Hepatic stellate cell (primary cell): ENCODE results near the gene SPATA31E1.
"Not testable (repeated sequence)": the region's sequence is repeated elsewhere in the genome, so short reads cannot be mapped to it uniquely, and the experiment has no call there.

Source experiments
- DNase-seq: peaks from one replicate; pipeline ENCODE4 v3.0.0; 2011; ENCODE audit warnings: low spot score

SPATA31E1 gene

DNA sequence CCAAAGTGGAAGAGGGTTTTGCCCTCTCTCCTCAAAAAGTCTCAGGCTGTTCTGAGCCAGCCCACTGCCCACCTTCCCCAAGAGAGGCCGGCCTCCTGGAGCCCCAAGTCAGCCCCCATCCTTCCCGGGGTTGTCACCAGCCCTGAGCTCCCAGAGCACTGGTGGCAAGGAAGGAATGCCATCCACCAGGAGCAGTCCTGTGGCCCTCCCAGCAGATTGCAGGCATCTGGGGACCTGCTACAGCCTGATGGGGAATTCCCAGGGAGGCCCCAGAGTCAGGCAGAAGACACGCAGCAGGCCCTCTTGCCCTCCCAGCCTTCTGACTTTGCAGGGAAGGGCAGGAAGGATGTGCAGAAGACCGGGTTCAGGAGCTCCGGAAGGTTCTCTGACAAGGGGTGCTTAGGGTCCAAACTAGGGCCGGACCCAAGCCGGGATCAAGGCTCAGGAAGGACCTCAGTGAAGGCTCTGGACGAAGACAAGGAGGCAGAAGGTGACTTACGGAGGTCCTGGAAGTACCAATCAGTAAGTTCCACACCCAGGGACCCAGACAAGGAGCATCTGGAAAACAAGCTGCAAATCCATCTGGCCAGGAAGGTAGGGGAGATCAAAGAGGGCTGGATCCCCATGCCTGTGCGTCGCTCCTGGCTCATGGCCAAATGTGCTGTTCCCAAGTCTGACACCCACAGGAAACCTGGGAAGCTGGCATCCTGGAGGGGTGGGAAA is 3.7 kb downstream of the SPATA31E1 start:
- DNase-seq, result no peak

DNA sequence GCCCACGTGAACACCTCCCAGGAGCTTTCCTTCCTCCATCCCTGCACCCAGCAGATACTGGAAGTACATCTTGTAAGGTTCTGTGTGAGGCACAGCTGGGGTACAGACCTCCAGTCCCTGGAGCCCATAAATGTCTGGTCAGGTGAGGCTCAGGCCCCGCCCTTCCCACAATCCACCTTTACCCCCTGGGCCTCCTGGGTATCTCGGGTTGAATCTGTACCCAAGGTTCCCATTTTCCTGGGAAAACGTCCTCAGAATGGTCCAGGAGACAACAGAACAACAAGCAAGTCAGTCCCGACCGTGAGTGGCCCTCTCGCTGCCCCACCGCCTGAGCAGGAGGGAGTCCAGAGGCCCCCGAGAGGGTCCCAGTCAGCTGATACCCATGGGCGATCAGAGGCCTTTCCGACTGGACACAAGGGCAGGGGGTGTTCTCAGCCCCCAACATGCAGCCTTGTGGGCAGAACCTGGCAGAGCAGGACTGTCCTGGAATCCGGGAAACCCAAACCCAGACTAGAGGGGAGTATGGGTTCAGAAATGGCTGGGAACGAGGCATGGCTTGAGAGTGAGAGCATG is 4.3 kb downstream of the SPATA31E1 start:
- no peak for DNase-seq

DNA sequence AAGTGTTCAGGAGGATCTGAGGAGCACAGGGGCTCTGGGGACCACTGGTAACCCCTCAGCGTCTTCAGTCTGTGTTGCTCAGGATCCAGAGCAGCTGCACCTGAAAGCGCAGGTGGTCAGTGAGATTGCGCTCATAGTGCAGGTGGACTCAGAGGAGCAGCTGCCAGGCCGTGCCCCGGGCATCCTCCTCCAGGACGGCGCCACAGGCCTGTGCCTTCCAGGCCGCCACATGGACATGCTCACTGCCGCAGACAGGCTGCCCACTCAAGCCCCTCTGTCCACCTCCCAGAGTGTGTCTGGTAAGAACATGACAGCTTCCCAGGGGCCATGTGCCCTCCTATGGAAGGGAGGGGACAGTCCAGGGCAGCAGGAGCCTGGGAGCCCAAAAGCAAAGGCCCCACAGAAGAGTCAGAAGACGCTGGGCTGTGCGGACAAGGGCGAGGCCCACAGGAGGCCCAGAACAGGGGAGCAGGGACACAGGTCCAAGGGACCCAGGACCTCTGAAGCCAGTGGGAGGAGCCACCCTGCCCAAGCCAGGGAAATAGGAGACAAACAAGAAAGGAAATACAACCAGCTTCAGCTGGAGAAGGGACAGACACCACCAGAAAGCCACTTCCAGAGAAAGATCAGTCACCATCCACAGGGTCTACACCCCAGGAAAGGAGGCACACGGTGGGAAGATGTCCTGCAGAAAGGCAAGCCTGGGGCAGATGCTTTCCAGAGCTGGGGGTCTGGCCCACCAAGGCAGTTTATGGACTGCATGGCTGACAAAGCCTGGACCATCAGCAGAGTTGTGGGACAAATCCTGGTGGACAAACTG is 5.2 kb downstream of the SPATA31E1 start:
- DNase-seq, result no peak

DNA sequence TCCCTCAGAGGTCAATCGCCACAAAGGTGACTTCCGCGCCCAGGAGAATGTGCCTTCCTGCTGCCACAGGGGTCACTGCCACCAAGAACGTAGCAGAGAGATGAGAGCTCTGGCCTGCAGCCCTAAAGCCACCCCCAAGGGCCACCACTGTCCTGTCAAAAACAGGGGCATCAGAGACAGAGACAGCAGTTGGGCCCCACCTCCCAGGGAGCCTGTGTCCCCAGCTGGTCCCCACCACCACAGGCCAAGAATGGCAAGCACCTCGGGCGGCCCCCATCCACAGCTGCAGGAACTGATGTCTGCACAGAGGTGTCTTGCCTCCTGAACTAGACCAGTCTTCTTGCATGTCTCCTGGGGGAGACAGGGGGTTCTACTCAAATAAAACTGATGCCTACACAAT is 5.8 kb downstream of the SPATA31E1 start:
- DNase-seq, result no peak

DNA sequence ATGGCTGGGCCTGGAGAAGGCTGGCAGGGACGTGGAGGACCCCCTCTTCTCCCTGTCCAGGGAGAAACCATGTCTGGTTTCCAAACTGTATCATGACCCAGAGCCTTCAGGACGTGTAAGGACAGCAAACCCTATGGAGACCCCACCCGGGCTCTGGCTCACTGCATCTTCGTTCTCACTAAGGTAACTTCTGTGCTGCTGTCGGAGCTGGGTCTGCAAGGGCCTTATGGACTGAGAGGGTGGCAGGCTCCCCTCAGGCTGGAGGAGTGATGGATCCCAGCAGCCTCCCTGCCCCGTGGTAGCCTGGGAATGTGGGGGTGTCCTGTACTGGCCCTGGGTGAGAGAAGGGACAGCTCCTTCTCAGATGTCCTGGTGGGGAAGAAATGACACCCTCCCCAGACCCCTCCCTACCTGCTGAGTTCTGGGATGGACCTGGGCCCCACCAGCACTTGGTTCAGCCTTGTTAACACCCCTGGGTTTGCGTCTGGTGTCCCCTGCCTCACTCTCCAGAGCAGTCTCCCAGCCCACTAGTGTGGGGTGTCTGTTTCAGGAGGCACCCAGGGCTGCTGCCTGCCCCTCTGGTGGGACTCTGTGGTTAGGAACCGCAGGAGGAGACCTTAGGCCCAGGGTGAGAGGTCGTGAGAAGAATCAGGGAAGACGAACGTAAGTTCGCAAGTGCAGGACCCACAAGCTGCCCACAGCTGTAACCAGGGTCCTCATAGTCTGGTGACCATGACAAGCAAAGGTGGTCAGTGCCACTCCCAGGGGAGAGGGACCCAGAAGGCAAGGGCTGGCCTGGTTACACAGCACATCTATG is 6.6 kb downstream of the SPATA31E1 start:
- DNase-seq, result no peak

DNA sequence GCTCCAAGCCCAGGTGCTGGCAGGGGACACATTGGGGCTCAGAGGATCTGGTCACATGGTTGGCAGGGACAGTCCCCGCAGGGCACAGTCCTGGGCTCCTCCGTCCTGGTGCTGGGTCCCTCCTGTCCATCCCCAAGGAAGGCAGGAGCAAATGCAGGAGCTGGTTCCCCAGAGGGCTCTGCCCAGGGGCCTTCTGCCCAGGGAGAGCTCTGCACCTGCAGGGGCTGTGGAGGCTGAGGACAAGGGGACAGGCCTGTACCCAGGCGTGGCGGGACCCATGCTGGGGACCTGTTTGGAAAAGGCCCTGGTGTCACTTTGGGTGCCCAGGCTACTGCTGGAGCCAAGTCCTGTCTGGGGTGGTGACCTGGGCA is 7.2 kb downstream of the SPATA31E1 start:
- no peak for DNase-seq

DNA sequence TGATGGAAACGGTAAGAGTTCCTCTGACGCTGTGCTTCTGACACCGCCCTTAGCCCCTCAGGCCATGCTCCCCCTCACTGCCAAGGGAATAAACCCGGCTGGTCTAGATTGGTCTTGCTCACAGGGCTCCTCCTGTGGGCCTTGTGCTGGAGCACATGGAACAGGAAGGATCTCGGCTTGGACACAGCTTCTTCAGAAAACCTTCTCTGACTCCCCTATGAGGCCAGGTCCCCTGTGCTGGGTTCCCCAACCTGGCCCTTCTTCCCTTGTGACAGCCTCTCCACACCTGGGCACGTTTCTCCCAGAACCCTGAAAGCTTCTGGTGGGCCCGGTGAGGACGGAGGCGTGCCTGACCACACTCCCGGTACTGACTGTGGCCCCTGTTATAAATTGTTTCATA is 8.2 kb downstream of the SPATA31E1 start:
- no peak for DNase-seq

DNA sequence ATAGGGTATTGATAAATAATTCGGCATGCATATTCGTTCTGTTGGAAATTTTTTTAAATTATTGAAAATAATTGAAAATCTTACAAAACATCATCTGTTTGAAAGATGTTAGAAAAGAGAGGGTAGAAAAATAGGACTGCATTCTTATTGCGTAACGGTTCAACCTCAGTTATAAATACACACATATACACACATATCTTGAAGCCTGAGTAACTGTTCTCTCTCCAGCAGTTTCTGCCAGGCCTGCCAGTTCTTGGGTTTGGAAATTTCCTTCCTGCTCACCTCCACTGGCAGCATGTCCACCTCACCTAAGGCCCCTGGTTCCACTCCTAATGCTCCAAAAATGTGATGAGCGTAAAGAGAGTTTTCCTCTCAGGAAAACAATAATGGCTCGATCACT is 9.1 kb downstream of the SPATA31E1 start:
- DNase-seq, result no peak

DNA sequence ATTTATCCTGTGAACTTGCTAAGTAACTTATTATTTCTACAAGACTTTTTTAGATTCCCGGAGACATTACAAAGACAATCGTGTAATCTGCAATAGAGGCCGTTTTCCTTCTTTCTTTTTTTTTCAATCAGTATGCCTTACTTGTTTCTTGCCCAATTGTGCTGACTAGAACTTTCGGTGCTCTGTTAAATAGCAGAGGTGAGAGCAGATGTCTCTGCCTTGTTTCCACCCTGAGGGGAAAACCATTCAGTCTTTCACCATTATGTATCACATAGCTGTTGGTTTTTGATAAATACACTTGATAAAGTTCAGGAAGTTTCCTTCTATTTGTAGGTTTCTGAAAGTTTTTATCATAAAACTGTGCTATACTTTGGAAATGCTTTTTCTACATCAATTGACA is 10.3 kb downstream of the SPATA31E1 start:
- DNase-seq, result no peak

DNA sequence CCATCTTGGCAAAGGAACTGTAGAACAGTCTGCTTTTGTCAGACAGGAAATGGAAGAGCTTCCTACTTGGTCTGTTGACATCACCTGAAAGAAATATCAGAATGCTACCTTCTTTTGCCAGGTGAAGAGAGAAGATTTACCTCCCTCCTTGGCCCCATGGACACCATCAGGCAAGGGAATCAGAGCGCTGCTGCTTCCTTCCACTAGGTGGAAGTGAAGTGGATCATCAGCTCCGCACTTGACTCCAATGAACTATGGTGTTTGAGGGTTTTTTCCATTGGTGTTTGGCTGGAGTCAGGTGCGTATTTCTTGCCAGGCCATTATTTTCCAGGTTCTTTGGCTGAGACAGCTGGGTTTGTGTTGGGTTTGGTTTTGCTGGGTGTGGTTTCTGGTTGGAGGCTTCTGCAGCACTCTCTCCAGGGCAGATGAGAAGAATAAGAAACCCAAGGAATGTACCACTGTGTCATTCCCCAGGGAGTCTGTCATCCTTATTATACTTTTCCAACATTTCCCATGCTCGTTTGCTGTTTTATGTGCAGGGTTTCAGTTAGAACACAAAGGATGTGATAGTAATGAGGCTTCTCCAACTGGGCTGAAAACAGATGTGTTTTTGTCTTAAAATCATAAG is 12.4 kb downstream of the SPATA31E1 start:
- no peak for DNase-seq

DNA sequence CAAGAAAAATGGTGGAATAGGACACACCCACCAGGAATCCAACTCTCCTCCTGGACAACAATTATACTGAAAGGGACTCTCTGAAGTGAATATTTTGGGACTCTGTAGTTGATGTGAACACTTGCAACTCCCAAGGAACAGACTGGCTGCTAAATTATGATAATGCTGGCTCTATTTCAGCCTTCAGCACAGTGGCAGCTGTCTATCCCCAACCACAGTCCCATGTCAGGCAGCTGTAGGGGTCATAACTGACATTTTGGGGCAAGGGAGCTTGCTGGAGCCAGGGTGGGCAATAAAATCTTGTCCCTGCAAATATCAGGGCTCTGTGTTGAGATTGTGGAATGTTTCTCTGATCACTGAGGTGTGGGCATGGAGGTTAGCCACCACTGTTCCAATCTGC is 14.2 kb downstream of the SPATA31E1 start:
- no peak for DNase-seq

DNA sequence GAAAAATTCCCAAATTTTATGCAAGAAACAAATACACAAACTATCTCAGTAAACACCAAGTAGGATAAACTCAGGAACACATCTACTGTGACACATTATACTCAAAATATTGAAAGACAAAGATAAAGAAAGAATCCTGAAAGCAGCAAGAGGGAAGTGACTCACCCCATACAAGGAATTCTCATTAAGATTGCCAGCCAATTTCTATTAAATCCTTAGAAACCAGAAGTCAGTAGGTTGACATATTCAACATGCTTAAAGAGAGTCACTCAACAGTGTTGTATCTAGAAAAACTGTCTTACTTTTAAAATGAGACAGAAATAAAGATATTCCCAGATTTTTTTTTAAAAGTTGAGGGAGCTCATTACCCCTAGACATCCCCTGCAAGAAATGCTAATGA is 15.5 kb downstream of the SPATA31E1 start:
- no peak for DNase-seq

DNA sequence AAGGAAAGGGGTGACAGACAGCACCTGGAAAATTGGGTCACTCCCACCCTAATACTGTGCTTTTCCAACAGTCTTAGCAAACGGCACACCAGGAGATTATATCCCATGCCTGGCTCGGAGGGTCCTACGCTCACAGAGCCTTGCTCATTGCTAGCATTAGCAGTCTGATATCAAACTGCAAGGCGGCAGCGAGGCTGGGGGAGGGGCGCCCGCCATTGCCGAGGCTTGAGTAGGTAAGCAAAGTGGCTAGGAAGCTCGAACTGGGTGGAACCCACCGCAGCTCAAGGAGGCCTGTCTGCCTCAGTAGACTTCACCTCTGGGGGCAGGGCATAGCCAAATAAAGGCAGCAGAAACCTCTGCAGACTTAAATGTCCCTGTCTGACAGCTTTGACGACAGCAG is 19.7 kb downstream of the SPATA31E1 start:
- DNase-seq, result not testable (repeated sequence)

DNA sequence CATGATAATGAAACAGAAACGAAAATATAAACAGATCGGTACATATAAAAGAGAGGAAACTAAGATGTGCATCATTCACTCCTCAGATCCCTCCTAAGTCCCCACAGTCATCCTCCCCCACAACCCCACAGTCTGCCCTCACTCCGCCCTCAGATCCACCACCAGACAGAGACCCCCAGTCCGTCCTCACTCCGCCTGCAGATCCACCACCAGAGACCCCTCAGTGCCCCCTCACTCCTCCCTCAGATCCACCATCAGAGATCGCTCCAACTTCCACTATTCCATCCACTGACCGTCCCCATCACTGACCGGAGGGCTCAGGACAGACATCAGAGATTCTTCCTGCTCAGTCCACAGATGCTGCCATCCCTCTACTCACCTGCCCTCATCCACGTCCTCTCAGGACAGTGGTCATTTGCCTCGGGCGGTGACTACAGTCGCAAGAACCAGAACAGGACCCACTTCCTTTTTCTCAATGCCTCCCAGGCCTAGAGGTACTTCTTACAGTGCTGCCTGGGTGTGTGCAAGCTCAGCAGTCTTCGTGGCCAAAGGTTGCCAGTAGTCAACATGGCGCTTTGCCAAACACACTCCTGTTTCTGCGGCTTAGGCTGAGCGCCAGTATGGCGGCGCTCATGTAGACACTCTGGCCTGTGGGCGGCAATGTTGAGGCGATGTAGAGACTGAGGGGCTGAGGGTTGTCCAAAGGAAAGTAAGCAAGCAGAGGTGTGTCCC is 26.8 kb downstream of the SPATA31E1 start:
- no peak for DNase-seq

DNA sequence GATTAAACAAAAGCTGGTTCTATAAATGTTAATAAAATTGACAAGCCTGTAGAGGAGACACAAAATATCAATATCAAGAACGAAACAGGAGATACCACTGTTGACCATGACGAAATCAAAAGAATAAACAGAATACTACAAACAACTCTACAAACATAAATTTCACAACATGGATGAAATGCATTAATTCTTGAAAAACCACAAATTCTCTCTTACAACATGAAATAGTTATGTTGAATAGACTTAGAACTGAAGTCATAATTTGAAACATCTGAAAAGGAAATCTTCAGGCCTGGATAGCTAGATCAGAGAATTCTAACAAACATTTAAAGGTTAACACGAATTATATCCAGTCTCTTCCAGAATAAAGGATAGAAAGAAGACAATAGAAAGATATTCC is 28.1 kb downstream of the SPATA31E1 start:
- DNase-seq, result no peak

DNA sequence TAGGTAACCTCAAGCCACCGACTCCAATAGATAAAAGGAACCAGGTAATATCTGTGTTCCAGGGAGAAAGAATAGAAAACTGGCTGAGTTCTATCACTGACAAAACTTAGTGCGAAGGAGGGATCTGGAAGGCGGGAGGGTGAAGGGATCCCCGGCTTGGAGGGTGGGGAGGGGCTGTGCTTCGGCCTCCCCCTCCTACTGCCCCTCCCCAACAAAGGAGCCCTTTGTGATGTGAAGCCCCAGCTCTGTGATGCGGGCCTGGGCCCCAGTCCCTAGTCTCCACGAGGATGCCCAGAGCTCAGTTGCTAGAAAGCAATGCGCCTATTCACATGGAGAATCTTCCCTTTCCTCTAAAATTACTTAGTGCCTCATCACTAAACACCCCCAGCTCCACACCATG is 35.0 kb downstream of the SPATA31E1 start, which contains the start of gene SPATA31C1:
SPATA31C1 (plus strand) TSS at position 301 of the 400 bp plus-strand sequence.
- not testable (repeated sequence) for DNase-seq

DNA sequence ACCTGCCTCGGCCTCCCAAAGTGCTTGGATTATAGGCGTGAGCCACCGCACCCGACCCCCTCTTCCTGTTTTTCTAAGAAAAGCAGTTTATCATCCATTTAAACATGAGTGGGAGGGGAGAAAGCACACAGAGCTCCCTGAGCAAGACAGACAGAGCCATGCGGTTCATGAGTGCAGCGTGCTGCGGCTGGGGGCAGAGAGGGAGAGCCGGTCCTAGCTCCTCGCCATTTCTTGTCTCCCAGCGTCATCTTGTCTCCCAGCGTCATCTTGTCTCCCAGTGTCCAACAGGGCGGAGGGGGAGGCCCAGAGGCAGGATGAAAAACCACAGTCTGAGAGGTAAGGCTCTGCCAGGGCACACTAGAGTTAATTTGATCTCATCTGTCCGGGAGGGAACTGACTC is 36.3 kb downstream of the SPATA31E1 start:
- DNase-seq, result not testable (repeated sequence)

DNA sequence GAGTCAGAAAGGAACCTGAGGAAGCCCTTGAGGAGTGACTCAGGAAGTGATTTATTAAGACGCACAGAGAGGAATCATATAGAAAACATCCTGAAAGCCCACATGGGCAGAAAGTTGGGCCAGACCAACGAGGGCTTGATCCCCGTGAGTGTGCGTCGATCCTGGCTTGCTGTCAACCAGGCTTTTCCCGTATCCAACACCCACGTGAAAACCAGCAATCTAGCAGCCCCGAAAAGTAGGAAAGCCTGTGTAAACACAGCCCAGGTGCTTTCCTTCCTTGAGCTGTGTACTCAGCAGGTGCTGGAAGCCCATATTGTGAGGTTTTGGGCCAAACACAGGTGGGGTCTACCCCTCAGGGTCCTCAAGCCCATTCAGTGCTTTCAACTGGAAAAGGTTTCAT is 38.9 kb downstream of the SPATA31E1 start:
- not testable (repeated sequence) for DNase-seq

DNA sequence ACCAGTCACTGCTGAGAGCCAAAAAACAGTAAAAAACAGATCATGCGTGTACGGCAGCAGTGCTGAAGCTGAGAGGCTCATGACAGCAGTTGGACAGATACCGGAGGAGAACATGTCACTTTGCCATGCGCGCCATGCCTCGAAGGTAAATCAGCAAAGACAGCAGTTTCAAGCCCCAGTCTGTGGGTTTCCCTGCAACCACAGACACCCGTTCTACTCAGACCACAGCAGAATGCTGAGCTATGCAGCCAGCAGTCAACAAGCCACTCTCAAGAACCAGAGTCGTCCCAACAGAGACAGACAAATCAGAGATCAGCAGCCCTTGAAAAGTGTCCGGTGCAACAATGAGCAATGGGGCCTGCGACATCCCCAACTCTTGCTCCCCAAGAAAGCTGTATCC is 40.3 kb downstream of the SPATA31E1 start:
- DNase-seq, result not testable (repeated sequence)

DNA sequence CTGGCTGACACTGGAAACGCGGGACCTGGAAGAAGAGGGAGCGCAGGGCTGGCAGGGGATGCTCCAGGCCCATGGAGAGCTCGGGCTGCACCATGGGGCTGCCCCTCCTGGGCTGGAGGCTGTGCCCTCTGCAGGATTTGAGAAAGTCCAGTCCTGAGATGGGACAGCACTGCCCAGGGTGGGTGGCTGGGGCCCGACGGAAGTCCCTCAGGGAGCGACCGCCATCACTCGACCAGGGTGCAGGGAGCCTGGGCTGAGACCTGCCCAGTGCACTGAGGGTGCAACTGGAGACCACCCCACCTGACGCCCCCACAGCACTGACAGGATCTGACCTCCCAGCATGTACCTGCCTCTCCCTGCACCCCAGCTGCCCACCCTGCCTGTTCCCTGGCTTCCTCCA is 42.2 kb downstream of the SPATA31E1 start:
- not testable (repeated sequence) for DNase-seq

DNA sequence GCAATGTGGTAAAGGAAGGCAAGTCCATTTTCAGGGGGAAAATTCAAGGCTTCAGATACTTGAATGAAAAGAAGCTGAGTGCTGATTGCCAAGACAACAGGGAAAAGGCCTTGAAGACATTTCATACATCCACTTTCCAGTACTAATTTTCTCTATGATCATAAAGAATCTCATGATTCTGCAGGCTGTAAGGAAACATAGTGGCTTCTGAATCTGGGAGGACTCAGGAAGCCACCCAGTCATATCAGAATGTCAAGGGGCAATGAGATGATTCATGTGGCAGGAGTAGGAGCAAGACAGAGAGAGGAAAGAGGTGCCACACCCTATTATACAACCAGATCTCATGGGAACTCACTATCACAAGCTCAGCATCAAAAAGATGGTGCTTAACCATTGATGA is 46.5 kb downstream of the SPATA31E1 start:
- not testable (repeated sequence) for DNase-seq
